ENCODE measurements around the gene RWDD3. TPM values are rescaled to one million over a fixed set of nuclear protein-coding genes. Genes with fewer than 3 reads are reported as not detected.

RWDD3 gene
- polyA plus RNA-seq, 10 donors: 28.4 to 40.9 (median 31.9) TPM

GRCh38 chr1:95281781-95282517, 47.9 kb downstream of the RWDD3 start:
- DNase-seq: no peak

- peak in 1 of 3 donors; percentile 37 for DNase-seq
Measured at GRCh38 chr1:95282518-95282895, 48.5 kb downstream of the RWDD3 start.

- DNase-seq: no peak
Measured at GRCh38 chr1:95284420-95284819, 50.4 kb downstream of the RWDD3 start.

- no peak for DNase-seq
Measured at GRCh38 chr1:95286479-95286878, 52.5 kb downstream of the RWDD3 start.

- peak in 1 of 3 donors; percentile 12 for DNase-seq
Measured at GRCh38 chr1:95287081-95287480, 53.1 kb downstream of the RWDD3 start.

- DNase-seq: no peak
Measured at GRCh38 chr1:95287825-95288224, 53.8 kb downstream of the RWDD3 start.

Other genes with a start within 250 kb of the RWDD3 start
- gene ALG14, start 161.3 kb upstream of the RWDD3 start, polyA plus RNA-seq (ENCODE audit: insufficient read length in 10 of 10): 10 to 100 TPM in 1 of 10 donors, 1 to 10 TPM in 9; 3.8 to 11.3 (median 6.1) TPM
- 10 to 100 TPM in 5 of 10 donors, 1 to 10 TPM in 5; 5.8 to 18.0 (median 9.8) TPM for gene TLCD4, start 116.9 kb upstream of the RWDD3 start, polyA plus RNA-seq (ENCODE audit: insufficient read length in 10 of 10)